HG03521 (cell line): Measurements from ENCODE around the gene GFOD1.
"Not testable (repeated sequence)": the region's sequence is repeated elsewhere in the genome, so short reads cannot be mapped to it uniquely, and the experiment has no call there.

ENCODE experiments used
- ATAC-seq: cut with Tn5 transposase; IDR thresholded peaks from one replicate; pipeline ENCODE4 v1.9.1; 2021; ENCODE audit warnings: mild to moderate bottlenecking, moderate library complexity; ENCODE audit not compliant: unreplicated experiment

The GFOD1 gene

DNA sequence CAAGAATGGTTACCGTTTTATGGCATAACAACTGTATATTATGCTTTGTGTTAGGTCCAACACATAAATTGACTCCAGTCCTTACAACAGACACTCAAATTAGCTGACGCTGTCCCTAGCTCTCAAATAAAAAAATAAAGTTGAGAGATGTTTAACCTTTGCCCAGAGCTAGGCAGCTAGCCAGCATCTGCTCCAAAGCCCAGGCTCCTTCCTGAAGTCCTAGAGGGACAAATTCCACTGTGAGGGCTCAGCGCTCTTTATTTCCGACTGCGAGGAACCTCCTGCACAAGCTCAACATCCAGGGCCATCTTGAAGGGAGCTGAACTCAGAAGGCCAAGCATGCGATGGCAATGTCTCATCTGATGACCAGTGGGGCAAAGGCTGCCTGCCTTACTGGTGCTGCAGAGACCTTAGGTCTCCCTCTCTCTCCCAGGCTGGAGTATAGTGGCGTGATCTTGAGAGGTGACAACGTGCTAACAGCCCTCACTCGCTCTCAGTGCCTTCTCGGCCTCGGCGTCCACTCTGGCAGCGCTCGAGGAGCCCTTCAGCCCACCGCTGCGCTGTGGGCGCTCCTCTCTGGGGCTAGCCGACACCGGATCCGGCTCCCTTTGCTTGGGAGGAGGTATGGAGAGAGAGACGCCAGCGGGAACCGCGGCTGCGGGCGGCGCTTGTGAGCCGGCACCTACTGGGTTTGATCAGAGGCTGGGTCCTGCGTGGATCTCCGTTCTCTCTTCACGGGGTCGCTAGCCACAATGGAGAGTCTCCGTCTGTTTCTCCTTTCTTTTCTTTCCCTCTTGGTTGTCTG is 24.7 kb upstream of the GFOD1 start:
- ATAC-seq, result no peak

DNA sequence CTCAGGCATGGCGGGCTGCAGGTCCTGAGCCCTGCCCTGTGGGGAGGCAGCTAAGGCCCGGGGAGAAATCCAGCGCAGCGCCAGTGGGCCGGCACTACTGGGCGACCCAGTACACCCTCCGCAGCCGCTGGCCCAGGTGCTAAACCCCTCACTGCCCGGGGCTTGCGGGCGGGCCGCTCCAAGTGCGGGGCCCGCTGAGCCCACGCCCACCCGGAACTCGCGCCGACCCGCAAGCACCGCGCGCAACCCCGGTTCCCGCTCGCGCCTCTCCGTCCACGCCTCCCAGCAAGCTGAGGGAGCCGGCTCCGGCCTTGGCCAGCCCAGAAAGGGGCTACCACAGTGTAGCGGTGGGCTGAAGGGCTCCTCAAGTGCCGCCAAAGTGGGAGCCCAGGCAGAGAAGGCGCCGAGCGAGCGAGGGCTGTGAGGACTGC is 23.8 kb upstream of the GFOD1 start:
- ATAC-seq, result not testable (repeated sequence)

DNA sequence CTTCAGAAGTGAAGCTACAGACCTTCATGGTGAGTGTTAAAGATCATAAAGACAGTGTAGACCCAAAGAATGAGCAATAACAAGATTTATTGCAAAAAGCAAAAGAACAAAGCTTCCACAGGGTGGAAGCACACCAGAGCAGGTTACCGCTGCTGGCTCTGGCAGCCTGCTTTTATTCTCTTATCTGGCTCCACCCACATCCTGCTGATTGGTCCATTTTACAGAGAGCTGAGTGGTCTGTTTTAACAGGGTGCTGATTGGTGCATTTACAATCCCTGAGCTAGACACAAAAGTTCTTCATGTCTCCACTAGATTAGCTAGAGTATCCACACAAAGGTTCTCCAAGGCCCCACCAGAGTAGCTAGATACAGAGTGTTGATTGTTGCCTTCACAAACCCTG is 23.0 kb upstream of the GFOD1 start:
- not testable (repeated sequence) for ATAC-seq

DNA sequence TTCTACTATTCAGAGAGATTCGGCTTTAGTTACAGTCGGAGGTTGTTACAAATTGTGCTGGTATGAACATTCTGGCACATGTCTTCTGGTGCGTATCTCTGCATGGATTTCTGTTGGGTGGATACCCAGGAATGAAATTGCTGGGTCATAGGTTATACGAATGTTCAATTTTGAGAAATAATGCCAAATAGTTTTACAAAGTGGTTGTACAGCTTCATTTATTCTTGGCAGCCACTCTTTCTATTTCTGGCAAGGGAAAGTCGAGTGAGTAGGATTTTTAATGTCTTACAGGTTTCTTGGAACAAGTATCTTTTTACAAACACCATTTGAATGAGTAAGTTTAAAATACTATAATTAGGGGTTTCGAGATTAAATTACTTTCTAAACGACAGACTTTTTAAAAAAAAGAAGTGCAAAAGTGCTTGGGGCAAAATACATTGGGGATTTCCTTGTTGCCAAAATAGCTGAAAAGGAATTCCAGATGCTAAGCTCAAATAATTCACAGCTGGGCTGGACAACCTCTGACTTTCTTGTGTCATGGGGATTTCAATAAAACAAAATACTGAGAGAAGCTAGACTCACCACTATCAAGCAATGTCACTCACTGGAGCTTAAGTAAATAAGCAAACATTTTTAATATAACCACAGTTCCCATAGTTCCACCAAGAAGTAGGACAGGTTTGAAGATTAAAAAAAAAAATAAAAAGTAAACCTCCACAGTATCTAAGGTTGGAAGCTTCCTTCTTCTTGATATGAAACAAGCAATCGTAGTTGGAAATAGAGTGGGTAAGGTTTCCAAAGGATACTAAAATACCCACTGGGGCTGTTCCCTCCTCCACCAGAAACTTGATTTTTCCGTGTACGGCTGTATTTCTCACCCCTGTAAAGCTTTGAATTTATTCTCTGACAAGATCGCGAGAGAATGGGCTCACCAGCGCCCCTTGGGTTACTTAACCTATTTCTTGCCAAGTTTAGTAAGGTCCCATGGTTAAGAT is 21.6 kb upstream of the GFOD1 start:
- ATAC-seq, result no peak

DNA sequence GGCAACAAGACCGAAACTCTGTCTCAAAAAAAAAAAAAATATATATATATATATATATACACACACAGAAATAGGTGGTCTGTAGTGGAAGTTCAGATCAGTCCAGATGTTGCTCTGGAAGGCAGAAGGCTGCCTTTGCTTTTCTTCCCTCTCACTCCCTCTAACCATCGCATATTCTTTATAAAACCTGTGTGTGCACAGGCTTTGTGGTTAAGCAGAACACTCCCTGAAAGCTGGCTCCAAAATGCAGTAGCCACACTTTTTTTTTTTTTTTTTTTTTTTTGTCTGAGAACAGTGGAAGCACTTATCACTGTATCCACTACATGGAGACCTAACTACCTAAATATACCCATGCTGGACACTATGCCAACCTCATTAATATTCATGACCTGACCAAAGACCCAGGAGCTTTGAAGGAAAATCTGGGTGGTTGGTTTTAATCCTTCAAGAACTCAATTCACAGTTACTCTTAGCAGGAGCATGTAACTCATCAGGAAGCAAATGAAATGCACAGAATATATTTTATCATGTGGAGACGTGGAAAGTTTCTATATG is 20.0 kb upstream of the GFOD1 start:
- no peak for ATAC-seq

DNA sequence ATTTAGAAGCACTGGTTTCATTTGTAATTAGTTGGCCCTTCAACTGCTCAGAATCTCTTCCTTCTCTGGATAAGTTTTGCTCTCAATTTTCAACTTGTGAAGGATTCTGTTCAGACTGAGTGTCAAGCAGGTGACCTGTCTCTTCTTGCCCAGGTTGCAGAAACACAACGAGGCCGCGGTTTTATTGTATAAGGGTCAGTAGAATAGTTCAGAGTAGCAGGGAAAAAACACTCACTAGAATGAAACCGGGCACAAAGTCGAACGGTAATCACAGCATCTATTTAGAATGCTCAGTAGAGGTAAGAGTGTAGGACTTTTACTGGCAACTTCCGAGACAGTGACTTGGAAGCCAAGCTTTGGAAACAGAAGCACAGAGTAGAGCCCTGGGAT is 17.9 kb upstream of the GFOD1 start:
- no peak for ATAC-seq

DNA sequence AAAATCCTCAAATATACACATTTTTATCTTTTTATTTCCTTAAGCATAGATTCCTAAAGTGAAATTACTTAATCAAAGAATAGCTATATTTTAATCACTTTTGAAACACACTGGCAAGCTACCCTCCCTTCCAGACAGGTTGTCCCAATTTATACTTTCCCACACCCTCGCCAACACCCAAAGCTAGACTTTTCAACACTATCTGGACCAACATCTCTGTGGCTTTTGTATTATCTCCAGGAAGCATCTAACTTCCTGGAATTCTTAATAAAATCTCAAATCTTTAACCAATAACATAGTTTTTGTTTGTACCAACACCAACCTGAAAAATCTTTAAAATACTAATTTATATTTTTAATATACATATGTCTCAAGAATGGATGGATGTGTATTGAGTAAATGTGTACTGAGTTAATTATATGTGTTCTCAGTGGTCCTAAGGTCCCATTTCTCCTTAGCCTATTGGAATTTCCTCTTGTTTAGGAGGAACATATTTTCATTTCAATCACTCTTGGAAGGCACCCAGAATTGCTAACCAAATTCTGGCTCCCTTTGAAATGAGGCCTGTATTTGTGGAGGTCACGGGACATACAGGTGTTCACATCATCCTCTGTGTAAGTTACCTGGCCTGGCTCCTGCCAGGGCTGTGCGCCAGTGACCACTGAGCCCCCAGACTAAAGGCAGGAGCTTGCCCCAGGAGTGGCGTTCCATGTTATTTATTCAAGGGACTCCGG is 17.4 kb upstream of the GFOD1 start:
- ATAC-seq, result no peak

DNA sequence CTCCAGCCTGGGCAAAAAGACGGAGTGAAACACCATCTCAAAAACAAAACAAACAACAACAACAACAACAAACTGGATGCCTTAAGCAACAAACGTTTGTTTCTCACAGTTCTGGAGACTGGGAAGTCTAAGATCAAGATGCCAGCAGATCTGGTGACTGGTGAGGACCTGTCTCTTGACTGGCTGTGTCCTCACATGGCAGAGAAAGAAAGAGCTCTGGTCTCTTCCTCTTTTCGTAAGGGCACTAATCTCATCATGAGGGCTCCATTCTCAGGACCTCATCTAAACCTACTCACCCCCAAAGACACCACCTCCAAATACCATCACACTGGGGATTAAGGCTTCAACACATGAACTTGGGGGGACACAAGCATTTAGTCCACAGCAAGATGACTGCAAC is 13.5 kb upstream of the GFOD1 start:
- no peak for ATAC-seq

DNA sequence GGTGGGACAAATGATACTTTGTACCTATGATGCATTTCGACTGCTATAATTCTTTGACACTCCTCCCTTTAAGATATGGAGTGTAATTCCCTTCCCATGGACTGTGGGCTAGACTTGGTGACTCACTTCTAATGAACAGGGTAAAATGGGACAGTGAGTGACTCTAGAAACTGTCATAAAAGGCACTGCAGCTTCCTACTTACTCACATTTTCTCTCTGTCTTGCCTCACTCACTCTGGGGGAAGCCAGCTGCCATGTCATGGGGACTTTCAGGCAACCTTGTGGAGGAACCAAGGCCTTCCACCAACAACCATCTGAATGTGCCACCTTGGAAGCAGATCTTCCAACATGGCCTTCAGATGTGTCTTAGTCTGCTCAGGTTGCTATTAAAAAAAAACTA is 12.9 kb upstream of the GFOD1 start:
- ATAC-seq, result no peak

DNA sequence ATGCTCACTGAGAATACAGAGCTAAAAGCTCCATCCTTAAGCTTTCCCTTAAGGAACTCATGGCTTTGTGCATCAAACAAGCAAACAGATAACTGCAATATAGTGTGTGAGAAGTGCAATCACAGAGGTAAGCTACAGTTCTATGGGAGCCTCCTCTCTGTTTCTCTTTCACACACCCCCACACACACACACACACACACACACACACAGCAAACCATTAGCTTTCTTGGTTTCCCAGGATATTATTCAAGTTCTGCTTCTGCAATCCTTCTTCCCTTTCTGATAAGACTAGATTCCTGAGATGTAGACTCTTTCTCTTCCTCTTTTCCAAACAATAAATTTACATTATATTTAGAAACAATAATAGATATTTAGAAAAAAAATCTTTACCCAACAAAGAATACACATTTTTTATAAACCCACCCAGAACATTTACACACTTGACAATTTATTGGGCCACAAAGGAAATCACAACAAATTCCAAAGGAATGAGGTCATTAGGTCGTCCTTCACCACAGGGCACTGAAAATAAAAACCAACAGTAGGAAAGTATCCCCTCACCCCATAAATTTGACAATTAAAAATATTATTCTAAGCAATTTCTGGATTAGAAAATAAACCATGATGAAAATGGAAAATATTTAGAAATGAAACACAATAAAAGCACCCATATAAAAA is 9.3 kb upstream of the GFOD1 start:
- no peak for ATAC-seq

DNA sequence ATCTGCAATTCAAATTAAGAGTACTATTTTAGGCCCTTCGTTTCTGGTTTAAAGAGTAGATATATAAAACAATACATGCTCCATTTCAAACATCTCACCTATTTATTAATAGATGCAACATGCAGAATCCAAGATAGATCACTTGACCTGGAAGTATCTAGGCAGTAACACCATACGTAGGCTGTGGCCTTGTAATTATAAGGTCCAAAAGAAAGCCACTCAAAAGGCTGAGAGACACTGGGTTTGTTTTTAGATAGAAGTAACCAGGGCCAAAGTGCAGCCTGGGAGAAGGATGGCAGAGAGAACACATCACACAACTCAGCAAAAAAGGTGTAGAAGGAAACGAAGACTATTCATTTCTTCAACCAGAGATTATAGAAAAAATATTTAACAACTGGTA is 8.4 kb upstream of the GFOD1 start:
- no peak for ATAC-seq

DNA sequence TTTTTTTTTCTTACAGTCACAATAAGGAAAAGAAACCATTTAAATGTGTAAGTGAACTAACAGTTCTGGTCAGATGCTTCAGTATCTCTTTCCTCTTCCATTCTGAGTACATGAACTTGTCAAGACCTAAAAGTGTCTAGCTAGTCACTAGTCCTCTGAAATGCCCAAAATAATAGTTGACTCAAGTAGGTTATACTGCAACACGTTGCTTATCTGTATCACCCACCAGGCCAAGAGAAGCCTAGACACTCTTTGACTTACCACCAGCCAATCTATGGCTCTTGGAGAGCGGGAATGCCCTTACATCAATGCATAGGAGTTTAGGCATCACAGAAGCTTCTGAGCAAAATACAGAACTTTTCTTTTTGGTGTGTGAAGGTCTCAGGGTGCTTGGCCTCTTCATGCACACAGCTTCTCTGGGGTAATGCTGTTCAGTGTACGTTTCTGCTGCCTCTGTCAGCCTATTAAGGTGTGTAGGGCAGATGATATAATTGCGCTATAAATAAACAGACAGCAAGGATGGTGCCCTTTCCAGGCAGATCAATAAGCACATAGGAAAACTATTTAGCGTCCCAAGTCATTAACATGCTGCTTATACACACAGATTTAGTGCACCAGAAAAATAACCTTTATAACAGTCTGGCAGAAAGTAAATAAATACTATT is 7.8 kb upstream of the GFOD1 start:
- no peak for ATAC-seq

DNA sequence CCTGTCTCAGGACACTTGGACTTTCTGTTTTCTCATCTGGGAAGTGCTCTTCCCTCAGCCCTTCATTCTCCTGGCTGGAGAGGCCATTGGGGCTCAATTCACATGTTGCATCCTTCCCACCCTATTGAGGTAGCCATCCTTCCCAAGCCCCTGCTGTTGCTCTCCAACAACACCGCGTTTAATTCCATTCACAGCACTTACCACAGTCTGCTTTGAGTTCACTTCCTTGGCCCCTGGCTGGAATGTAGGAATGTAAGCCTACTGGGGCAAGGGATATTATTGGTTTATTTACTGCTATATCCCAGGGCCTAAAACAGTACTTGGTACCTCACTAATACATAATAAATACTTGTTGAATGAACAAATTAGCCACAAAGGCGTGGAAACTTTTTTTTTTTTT is 6.7 kb upstream of the GFOD1 start:
- ATAC-seq, result no peak

DNA sequence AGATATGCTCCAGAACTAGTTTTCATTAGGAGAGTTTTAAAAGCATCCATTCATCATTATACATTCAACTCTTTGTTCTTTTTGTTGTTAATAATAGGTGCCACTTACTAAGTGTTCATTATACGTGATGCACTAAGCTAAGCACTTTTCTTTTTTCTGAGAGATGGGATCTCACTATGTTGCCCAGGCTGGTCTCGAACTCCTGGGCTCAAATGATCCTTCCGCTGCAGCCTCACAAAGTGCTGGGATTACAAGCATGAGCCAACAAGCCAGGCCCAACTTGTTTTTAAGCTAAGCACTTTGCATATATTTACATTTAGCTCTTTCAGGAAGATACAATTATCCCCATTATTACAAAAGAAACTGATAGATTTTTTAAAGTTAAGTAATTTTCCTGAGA is 5.7 kb upstream of the GFOD1 start:
- ATAC-seq, result no peak

DNA sequence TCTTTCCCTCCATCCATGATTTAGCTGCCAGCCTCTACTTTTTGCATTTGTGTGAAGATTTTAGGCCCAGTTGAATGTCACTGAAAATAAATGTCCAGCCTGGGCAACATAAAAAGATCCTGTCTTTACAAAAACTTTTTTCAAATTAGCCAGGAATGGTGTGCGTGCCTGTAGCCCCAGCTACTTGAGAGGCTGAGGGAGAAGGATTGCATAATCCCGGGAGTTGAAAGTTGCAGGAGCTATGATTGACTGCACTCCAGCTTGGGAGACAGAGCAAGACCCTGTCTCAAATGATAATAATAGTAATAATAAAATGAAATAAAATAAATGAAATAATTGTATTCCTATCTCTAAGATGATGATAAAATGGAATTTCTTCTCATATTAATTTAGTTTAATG is 5.0 kb upstream of the GFOD1 start:
- ATAC-seq, result no peak

DNA sequence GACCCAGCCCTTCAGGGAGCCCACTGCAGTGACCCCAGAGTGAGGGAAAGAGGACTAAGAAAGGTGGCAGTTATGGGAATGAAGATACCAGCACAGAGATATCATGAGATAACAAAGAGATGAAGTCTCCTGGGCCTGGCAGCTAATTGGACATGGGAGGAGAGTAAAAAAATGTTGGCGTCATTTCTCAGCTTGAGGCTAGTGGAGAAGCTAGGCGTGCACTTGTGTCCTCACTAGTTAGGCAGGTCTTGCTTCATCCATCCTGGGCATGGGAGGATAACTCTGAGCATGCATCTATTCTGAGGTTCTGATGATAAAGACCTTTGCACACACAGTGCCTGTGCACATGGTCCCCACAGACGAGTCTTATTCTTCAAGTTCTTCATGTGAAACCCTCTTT is 4.1 kb upstream of the GFOD1 start:
- no peak for ATAC-seq

DNA sequence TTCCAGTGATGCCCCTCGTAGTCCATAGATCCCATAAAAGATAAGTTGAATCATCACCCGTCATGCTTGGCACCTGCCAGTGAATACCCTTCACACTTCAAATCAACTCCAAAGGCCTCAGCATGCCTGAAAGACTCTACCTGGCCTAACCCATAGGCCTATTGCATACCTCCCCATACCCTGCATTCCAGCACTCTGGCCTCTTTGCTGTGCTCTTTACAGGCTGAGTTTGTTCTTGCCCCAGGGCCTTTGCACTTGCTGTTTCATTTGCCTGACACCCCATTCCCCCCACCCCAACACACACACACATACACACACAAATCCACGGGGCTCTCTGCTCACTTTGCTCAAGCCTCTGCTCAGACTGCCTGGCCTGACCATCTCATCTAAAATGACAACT is 3.0 kb upstream of the GFOD1 start:
- ATAC-seq, result no peak

DNA sequence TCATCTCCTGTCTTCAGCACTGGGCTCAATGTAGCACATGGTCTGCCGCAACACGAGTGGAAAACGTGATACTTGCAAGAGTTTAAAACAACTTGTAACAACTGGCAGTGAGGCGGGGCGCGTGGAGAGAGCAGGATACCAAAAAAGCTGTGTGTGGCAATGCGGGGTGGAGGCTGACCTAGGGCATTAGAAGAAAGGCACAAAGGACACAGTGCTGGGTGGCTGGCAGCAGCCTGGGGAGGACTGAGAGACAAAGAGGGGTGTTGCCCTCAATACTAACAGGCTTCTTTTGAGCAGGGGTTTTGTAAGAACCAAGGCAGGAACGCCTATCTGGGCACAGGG is 1.5 kb upstream of the GFOD1 start:
- no peak for ATAC-seq

DNA sequence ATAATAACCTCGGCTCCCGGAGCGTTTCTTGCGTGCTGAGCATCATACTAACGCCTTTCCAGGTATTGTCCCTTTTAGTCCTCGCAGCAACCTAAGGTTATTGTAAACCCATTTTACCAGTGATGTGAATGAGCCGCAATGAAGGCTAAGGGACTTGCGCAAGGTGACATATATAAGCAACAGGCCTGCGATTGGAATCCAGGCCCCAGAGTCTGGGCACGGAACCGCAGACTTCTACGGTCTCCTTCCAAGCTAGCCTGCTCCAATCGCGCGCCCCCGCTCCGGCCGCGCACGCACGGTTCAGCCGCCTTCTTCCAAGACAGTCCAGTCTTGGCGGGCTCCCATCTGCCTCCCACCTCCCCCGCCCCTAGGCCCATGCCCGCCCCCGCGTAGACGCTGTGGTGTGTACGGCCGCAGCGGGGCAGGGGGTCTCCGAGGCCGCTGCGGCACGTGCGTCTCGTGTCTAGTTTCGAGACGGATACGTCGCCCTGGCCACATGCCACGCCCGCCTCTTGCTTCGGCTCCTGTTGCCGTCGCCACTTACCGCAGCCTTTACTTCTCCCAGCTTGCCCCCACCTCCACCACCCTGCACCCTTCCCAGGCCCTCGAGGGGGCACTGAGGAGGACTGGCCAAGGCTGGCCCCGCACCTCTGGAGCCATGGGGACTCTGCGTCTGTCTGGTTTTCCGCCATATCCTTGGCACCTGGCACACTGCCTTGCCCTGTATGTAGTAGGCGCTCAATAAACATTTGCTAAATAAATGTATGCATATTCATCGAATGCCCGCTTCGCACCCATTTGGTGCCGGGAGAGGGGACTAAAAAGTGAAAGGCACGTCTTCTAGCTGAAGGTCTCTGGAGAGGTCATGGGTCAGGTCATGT is 855 bp upstream of the GFOD1 start:
- no peak for ATAC-seq
